K562 (cell line): ENCODE results near the gene SIGLEC9. TPM values are rescaled to one million over a fixed set of nuclear protein-coding genes. Genes with fewer than 3 reads are reported as not detected.

ENCODE experiments used
- BCL6 ChIP-seq: fragments of 250-450 bp; sonication (Bioruptor Pico); IDR thresholded peaks from 2 replicates; pipeline ENCODE4 v1.4.0; 2020
- CC2D1A ChIP-seq: fragments of 450-650 bp; IDR thresholded peaks from 2 replicates; pipeline ENCODE4 v1.6.1; 2017; ENCODE audit warnings: mild to moderate bottlenecking
- ETV1 ChIP-seq: fragments of 450-650 bp; conservative IDR thresholded peaks from 2 replicates; pipeline ENCODE4 v1.6.1; 2016; ENCODE audit warnings: missing genetic modification characterization, control low read depth, low read depth, missing compliant biosample characterization
- HDAC1 ChIP-seq, 2 experiments: fragments of 450-650 bp; IDR thresholded peaks; 2 replicates each; pipeline ENCODE4 v1.6.1; 2016 to 2017; ENCODE audit warnings: inconsistent platforms in 1 of 2, mild to moderate bottlenecking in 1 of 2, moderate library complexity in 1 of 2
- JUND ChIP-seq, 2 experiments: IDR thresholded peaks; 2 replicates in 1 of 2; 3 replicates in 1 of 2; pipeline ENCODE4 v1.6.1; 2011; ENCODE audit warnings: borderline replicate concordance in 2 of 2, low read depth in 2 of 2, low read length in 2 of 2, improper control_type of control experiment in 1 of 2, missing biosample characterization in 1 of 2, missing genetic modification characterization in 1 of 2, missing genetic modification reagents in 1 of 2
- L3MBTL2 ChIP-seq: fragments of 450-650 bp; IDR thresholded peaks from 2 replicates; pipeline ENCODE4 v1.6.1; 2016; ENCODE audit warnings: mild to moderate bottlenecking, moderate library complexity
- LEF1 ChIP-seq: fragments of 450-650 bp; IDR thresholded peaks from 2 replicates; pipeline ENCODE4 v1.6.1; 2016; ENCODE audit warnings: mild to moderate bottlenecking
- REST ChIP-seq, 2 experiments: fragments of 450-650 bp; formaldehyde crosslinking in 1 of 2; IDR thresholded peaks; 2 replicates each; pipeline versions ENCODE4 v1.4.0 to v1.6.1; 2014 to 2020; ENCODE audit warnings: mild to moderate bottlenecking in 2 of 2, borderline replicate concordance in 1 of 2, low read depth in 1 of 2
- SMC3 ChIP-seq: conservative IDR thresholded peaks from 2 replicates; pipeline ENCODE4 v1.6.1; 2011; ENCODE audit warnings: low read depth, low read length, improper control_type of control experiment; ENCODE audit not compliant: insufficient read depth
- SNRNP70 ChIP-seq: fragments of 200-400 bp; formaldehyde crosslinking; optimal IDR thresholded peaks from 2 replicates; pipeline ENCODE3; 2017; ENCODE audit warnings: low read depth, low read length
- VEZF1 ChIP-seq: fragments of 200-800 bp; sonication (Bioruptor generic); IDR thresholded peaks from 2 replicates; pipeline ENCODE4 v1.6.1; 2017; ENCODE audit warnings: missing genetic modification characterization, missing compliant biosample characterization
- ZBTB7A ChIP-seq: IDR thresholded peaks from 2 replicates; pipeline ENCODE4 v1.6.1; 2011; ENCODE audit warnings: low read depth, mild to moderate bottlenecking, low read length, moderate library complexity, borderline replicate concordance; ENCODE audit not compliant: control insufficient read depth
- ZNF586 ChIP-seq: fragments of 450-650 bp; formaldehyde crosslinking; conservative IDR thresholded peaks from 2 replicates; pipeline ENCODE4 v1.4.0; 2020; ENCODE audit warnings: mild to moderate bottlenecking, moderate library complexity
- ZSCAN29 ChIP-seq: fragments of 450-650 bp; IDR thresholded peaks from 2 replicates; pipeline ENCODE4 v1.6.1; 2017
- polyA plus RNA-seq, 8 experiments: library from polyadenylated mRNA; depleted of rRNA in 4 of 8; stranded (reverse) in 5 of 8; unstranded in 3 of 8; fragments of >200 nt; fragmentation: Nextera tagmentation in 2 of 8; fragmentation: Illumina TruSeq in 1 of 8; extraction: Ambion mirVana in 2 of 8; extraction: Trizol in 1 of 8; gene quantifications; 2 replicates each; pipeline versions ENCODE4 v1.2.1 to v1.2.3, GENCODE V29; 2011 to 2014; ENCODE audit warnings: inconsistent platforms in 1 of 8, missing spikeins in 1 of 8
- total RNA-seq, 7 experiments: library from RNA; depleted of rRNA in 6 of 7; stranded (reverse); fragments of >200 nt in 6 of 7; fragmentation: Illumina TruSeq in 2 of 7; extraction: Trizol in 2 of 7; gene quantifications; 2 replicates each; pipeline versions ENCODE4 v1.2.1 to v1.2.3, GENCODE V29; 2011 to 2021; ENCODE audit warnings: low replicate concordance in 1 of 7
- TF ChIP-seq, protein P1 (sequence below): fragments of 450-650 bp; conservative IDR thresholded peaks from 2 replicates; pipeline ENCODE4 v1.6.1; 2016; ENCODE audit warnings: missing genetic modification characterization, low read depth, mild to moderate bottlenecking, control low read depth, missing compliant biosample characterization

SIGLEC9 gene
- total and polyA plus RNA-seq, 9 of the 15 experiments (the other 6 are each of a cell fraction or from before 2014, with no cell fraction given): 0.09 to 0.34 (median 0.22) TPM; not detected in 4

DNA sequence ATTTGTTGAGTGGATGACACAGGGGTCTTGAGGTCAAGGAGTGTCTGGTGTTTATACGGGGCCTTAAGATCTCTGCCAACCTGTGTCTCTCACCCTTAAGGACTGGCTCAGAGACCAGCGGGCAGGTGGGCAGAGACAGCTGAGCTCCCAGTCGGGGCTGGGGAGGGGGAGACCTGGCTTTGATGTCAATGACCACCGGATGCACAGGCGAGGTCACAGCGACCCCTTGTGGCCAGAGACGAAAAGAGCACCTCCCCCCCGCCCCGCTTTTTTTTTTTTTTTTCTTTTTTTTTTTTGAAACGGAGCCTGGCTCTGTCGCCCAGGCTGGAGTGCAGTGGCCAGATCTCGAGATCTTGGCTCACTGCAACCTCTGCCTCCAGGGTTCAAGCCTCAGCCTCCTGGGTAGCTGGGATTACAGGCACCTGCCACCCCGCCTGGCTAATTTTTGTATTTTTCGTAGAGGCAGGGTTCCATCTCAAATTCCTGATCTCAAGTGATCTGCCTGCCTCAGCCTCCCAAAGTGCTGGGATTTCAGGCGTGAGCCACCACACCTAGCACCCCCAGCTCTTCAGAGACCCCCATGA lies 29.9 kb upstream of the SIGLEC9 start (continued):
- TF ChIP-seq VEZF1 (CRISPR knock-in tag): peak; percentile 74
- TF ChIP-seq ZBTB7A: peak; percentile 46; the same call in 1 of the 2 replicates
- TF ChIP-seq ZNF586 (CRISPR knock-in tag): no peak
- no peak for TF ChIP-seq BCL6 (CRISPR knock-in tag)
- TF ChIP-seq SNRNP70: no peak
- TF ChIP-seq JUND (IDR thresholded peaks at IDR 0.05; ENCODE audit: borderline replicate concordance, low read depth, low read length): 0 out of 2 replicates have a peak, but pooled peaks have one; percentile 17
- TF ChIP-seq JUND (tag; IDR thresholded peaks at IDR 0.05; ENCODE audit: borderline replicate concordance, low read depth, low read length): no peak
- peak; percentile 30 for TF ChIP-seq ETV1 (tag)
- TF ChIP-seq HDAC1 (IDR thresholded peaks at IDR 0.05): no peak
- TF ChIP-seq CC2D1A: peak; percentile 67; the same call in 1 of the 2 replicates
- TF ChIP-seq L3MBTL2: 0 out of 2 replicates have a peak, but pooled peaks have one; percentile 15
- TF ChIP-seq REST (IDR thresholded peaks at IDR 0.05; ENCODE audit: borderline replicate concordance): peak; percentile 65
- no peak for TF ChIP-seq REST (CRISPR knock-in tag; IDR thresholded peaks at IDR 0.05; ENCODE audit: low read depth)
- TF ChIP-seq, protein P1, sequence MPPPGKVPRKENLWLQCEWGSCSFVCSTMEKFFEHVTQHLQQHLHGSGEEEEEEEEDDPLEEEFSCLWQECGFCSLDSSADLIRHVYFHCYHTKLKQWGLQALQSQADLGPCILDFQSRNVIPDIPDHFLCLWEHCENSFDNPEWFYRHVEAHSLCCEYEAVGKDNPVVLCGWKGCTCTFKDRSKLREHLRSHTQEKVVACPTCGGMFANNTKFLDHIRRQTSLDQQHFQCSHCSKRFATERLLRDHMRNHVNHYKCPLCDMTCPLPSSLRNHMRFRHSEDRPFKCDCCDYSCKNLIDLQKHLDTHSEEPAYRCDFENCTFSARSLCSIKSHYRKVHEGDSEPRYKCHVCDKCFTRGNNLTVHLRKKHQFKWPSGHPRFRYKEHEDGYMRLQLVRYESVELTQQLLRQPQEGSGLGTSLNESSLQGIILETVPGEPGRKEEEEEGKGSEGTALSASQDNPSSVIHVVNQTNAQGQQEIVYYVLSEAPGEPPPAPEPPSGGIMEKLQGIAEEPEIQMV (tag): no peak
- TF ChIP-seq SMC3: peak; percentile 52
- 0 out of 2 replicates have a peak, but pooled peaks have one; percentile 37 for TF ChIP-seq LEF1
- no peak for TF ChIP-seq ZSCAN29
- TF ChIP-seq, all 486 proteins: peak for 17
